Loucy (cell line): Measurements from ENCODE around the gene MTCL3.

Experiments
- H2AFZ ChIP-seq: fragments of 200-600 bp; sonication (generic); 2 replicates; pipeline ENCODE4 v1.6.0; 2016; ENCODE audit warnings: antibody characterized with exemption, mild to moderate bottlenecking, low read length, moderate library complexity
- H3F3A ChIP-seq: fragments of 200-600 bp; 2 replicates; pipeline ENCODE4 v1.6.0; 2016; ENCODE audit warnings: antibody characterized with exemption, low read depth, mild to moderate bottlenecking
- H3K27me3 ChIP-seq: fragments of 200-600 bp; sonication (generic); 2 replicates; pipeline ENCODE4 v1.6.1; 2014; ENCODE audit warnings: low read length, mild to moderate bottlenecking; ENCODE audit not compliant: insufficient read depth, poor library complexity, severe bottlenecking
- H3K36me3 ChIP-seq: fragments of 200-600 bp; sonication (generic); 2 replicates; pipeline ENCODE4 v1.6.1; 2016; ENCODE audit warnings: low read length; ENCODE audit not compliant: insufficient read depth
- H3K4me1 ChIP-seq: fragments of 200-600 bp; sonication (generic); 2 replicates; pipeline ENCODE4 v1.5.1; 2014; ENCODE audit warnings: low read length, mild to moderate bottlenecking; ENCODE audit not compliant: insufficient read depth, poor library complexity, severe bottlenecking
- H3K4me2 ChIP-seq: fragments of 200-600 bp; sonication (generic); 2 replicates; pipeline ENCODE4 v1.6.0; 2014; ENCODE audit warnings: antibody characterized with exemption, low read length, low read depth, mild to moderate bottlenecking; ENCODE audit not compliant: poor library complexity, severe bottlenecking
- H3K4me3 ChIP-seq: fragments of 200-600 bp; sonication (generic); 2 replicates; pipeline ENCODE4 v1.5.1; 2014; ENCODE audit warnings: low read length, mild to moderate bottlenecking, mixed read lengths; ENCODE audit not compliant: poor library complexity, severe bottlenecking
- H3K79me2 ChIP-seq: fragments of 200-600 bp; sonication (generic); 2 replicates; pipeline ENCODE4 v1.6.1; 2014; ENCODE audit warnings: low read length; ENCODE audit not compliant: insufficient read depth
- H3K9ac ChIP-seq: fragments of 200-600 bp; sonication (generic); 2 replicates; pipeline ENCODE4 v1.6.0; 2014; ENCODE audit warnings: mild to moderate bottlenecking, low read depth, low read length, moderate library complexity; ENCODE audit not compliant: poor library complexity, severe bottlenecking
- H3K9me2 ChIP-seq: fragments of 200-600 bp; sonication (generic); replicated peaks from 2 replicates; pipeline ENCODE4 v1.6.1; 2016; ENCODE audit warnings: low read depth, low read length, mixed read lengths
- H3K9me3 ChIP-seq: fragments of 200-600 bp; sonication (generic); 2 replicates; pipeline ENCODE4 v1.6.1; 2014; ENCODE audit warnings: mild to moderate bottlenecking, antibody characterized with exemption, low read length, low read depth; ENCODE audit not compliant: insufficient read depth
- H4K20me1 ChIP-seq: fragments of 200-600 bp; sonication (generic); 2 replicates; pipeline ENCODE4 v1.6.0; 2014; ENCODE audit warnings: antibody characterized with exemption, low read length, mild to moderate bottlenecking; ENCODE audit not compliant: insufficient read depth, poor library complexity, severe bottlenecking
- EZH2phosphoT487 ChIP-seq: fragments of 200-600 bp; IDR thresholded peaks from 2 replicates; pipeline ENCODE4 v1.6.1; 2018; ENCODE audit warnings: antibody characterized with exemption, mild to moderate bottlenecking, moderate library complexity, borderline replicate concordance
- TF ChIP-seq, protein P1 (sequence below): fragments of 200-600 bp; sonication (generic); conservative IDR thresholded peaks from 2 replicates; pipeline ENCODE4 v1.5.1; 2014; ENCODE audit warnings: mild to moderate bottlenecking, antibody characterized with exemption, low read length

MTCL3 gene

DNA sequence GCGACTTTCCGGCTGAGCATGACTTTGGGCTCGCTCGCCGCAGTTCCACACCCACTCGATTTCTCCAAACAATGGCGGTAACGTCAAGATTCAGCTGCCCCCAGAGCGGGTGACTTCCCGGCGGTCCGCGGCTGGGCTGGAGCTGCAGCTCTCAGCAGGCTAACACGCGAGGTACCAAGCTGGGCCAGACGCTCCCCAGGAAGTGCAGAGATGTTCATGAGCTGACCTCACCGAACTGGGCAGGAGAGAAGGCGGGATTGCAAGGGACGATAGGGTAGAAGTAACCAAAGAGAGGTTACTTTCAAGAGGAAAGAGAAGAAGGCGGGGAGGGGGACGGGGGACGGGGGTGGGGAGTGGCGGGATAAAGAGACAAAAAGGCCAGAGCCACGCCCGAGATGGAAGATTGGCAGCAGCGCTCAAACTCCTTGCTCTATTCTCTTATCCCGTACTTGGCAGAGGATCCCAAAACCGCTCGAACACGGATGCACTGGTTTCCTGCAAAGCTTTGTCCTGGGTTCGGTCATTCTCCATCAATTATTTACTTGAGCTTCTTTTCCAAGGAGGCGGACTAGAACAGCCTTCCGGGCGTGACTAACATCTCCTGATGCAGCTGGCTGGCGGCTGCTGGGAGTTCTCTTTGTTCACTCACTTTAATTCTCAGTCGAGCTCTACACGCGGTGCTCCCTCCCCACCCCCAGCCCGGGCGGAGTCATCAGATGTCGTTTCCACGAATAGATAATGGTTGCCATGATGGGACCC is at the start of gene MTCL3:
TSS of gene MTCL3 (minus strand) at position 626 of the 759 bp plus-strand sequence.
- no peak for TF ChIP-seq EZH2phosphoT487
- TF ChIP-seq, protein P1, sequence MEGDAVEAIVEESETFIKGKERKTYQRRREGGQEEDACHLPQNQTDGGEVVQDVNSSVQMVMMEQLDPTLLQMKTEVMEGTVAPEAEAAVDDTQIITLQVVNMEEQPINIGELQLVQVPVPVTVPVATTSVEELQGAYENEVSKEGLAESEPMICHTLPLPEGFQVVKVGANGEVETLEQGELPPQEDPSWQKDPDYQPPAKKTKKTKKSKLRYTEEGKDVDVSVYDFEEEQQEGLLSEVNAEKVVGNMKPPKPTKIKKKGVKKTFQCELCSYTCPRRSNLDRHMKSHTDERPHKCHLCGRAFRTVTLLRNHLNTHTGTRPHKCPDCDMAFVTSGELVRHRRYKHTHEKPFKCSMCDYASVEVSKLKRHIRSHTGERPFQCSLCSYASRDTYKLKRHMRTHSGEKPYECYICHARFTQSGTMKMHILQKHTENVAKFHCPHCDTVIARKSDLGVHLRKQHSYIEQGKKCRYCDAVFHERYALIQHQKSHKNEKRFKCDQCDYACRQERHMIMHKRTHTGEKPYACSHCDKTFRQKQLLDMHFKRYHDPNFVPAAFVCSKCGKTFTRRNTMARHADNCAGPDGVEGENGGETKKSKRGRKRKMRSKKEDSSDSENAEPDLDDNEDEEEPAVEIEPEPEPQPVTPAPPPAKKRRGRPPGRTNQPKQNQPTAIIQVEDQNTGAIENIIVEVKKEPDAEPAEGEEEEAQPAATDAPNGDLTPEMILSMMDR = no peak
- Histone ChIP-seq H3K4me2 (no peak within 1 kb of the TSS), H3K9ac (no peak within 1 kb of the TSS)

DNA sequence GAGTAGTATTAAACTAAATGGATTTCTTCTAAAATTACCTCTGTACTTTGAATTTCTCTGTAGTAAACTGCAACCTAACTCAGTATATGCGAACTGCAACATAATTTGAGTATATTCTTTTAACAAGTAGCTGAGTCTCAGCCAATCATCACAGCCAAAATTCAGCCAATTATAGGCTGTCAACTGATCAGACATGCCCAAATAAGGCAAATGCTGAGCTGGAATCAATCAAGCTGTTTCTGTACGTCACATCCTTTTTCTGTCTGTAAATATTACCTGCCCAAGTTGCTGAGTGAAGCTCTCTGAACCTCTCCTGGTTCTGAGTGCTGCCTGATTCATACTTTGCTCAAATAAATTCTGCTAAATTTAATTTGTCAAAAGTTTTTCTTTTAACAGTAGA is 48.3 kb upstream of the MTCL3 start:
- no peaks in the 10 kb centered on the region for H3K9me2 ChIP-seq
- H3K36me3 ChIP-seq = no peaks in the 10 kb centered on the region
- no peak overlapping the region for H3K4me2 ChIP-seq
- H3K27me3 ChIP-seq = no peaks in the 10 kb centered on the region
- no peaks in the 10 kb centered on the region for H3K79me2 ChIP-seq
- no peak overlapping the region for H3K4me3 ChIP-seq
- H3F3A ChIP-seq = no peaks in the 10 kb centered on the region
- no peak overlapping the region for H2AFZ ChIP-seq
- TF ChIP-seq, protein P1 = no peak
- no peak for TF ChIP-seq EZH2phosphoT487
- no peaks in the 10 kb centered on the region for H3K9me3 ChIP-seq
- H4K20me1 ChIP-seq = no peaks in the 10 kb centered on the region
- no peak overlapping the region for H3K9ac ChIP-seq
- no peaks in the 10 kb centered on the region for H3K4me1 ChIP-seq

More for the DNA sequence above, at the start of gene MTCL3:
- Histone ChIP-seq H3K4me1 (peaks cover 19% of the 10 kb centered on the region), H3K9me2 (no peaks in the 10 kb centered on the region), H3F3A (no peaks in the 10 kb centered on the region), H2AFZ (no peak within 1 kb of the TSS), H3K36me3 (no peaks in the 10 kb centered on the region), H3K4me3 (no peak within 1 kb of the TSS), H3K27me3 (no peaks in the 10 kb centered on the region), H3K79me2 (peaks cover 13% of the 10 kb centered on the region), H4K20me1 (no peaks in the 10 kb centered on the region), H3K9me3 (no peaks in the 10 kb centered on the region)

DNA sequence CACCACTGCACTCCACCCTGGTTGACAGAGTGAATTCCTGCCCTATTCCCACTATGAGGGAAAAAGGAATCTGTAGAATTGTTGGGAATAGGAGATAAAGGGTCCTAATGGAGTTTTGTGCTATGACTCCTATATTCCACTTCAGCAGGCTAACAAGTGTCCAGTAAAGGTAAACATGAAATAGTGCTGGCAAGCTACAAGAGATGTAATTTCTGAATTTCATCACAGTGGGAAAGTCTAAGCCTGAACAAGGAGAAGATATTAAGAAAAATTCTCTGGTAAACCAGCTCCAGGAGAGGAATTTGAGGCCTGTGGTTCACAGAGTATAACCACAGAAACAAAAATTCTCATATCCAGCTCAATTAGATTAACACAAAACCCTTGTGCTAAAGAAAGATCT is 47.5 kb upstream of the MTCL3 start:
- Histone ChIP-seq H2AFZ (no peak overlapping the region), H3K4me3 (no peak overlapping the region), H3K27me3 (no peaks in the 10 kb centered on the region)

More for the DNA sequence above, 47.5 kb upstream of the MTCL3 start:
- H3K4me1 ChIP-seq = no peaks in the 10 kb centered on the region
- TF ChIP-seq, protein P1 = no peak
- TF ChIP-seq EZH2phosphoT487 = no peak
- no peaks in the 10 kb centered on the region for H3K9me3 ChIP-seq
- H3K79me2 ChIP-seq = no peaks in the 10 kb centered on the region
- no peaks in the 10 kb centered on the region for H3K36me3 ChIP-seq
- H3F3A ChIP-seq = no peaks in the 10 kb centered on the region
- H3K9ac ChIP-seq = no peak overlapping the region
- H4K20me1 ChIP-seq = no peaks in the 10 kb centered on the region
- no peaks in the 10 kb centered on the region for H3K9me2 ChIP-seq
- H3K4me2 ChIP-seq = no peak overlapping the region
